HL-60/S4 (cell line): Measurements from ENCODE around the gene SUCNR1.
"Not testable (repeated sequence)": the region's sequence is repeated elsewhere in the genome, so short reads cannot be mapped to it uniquely, and the experiment has no call there.

Experiments used
- in situ Hi-C: fragments of 300-500 bp; cut with MboI; formaldehyde crosslinking; loops from 2 replicates; pipeline ENCODE4 v1.14.3; 2022; ENCODE audit warnings: low sequenced_read_pairs

The SUCNR1 gene

GRCh38 chr3:151873398-151873797 is at the start of gene SUCNR1:
Gene SUCNR1 (plus strand): TSS chr3:151873643. CDS start chr3:151879893, 6,250 bp downstream.
- in situ Hi-C loops, result no loop called here

GRCh38 chr3:151827816-151828215 is 45.6 kb upstream of the SUCNR1 start:
- in situ Hi-C loops, result loop anchor here (25.0 kb wide), 1 partner anchor 541 kb away; the partner anchor contains the start of gene P2RY14

- in situ Hi-C loops, result loop anchor here (10.0 to 25.0 kb wide), 2 partner anchors 391 to 549 kb away; partner anchors contain the start of gene P2RY14
Observed at GRCh38 chr3:151835751-151836525, 37.5 kb upstream of the SUCNR1 start.

GRCh38 chr3:151837057-151837456 is 36.4 kb upstream of the SUCNR1 start:
- in situ Hi-C loops, result loop anchor here (10.0 to 25.0 kb wide), 2 partner anchors 392 to 550 kb away; partner anchors contain the start of gene P2RY14

GRCh38 chr3:151838574-151839312 is 34.7 kb upstream of the SUCNR1 start:
- in situ Hi-C loops, result loop anchor here (10.0 to 25.0 kb wide), 2 partner anchors 394 to 551 kb away; partner anchors contain the start of gene P2RY14

- in situ Hi-C loops, result loop anchor here (10.0 to 25.0 kb wide), 2 partner anchors 394 to 552 kb away; partner anchors contain the start of gene P2RY14
Observed at GRCh38 chr3:151839313-151839631, 34.2 kb upstream of the SUCNR1 start.

GRCh38 chr3:151841801-151842200 is 31.6 kb upstream of the SUCNR1 start:
- in situ Hi-C loops, result loop anchor here (10.0 to 25.0 kb wide), 2 partner anchors 73 to 554 kb away; partner anchors contain the start of gene P2RY14

GRCh38 chr3:151843275-151843674 is 30.2 kb upstream of the SUCNR1 start:
- in situ Hi-C loops, result loop anchor here (10.0 to 25.0 kb wide), 2 partner anchors 72 to 556 kb away; partner anchors contain the start of gene P2RY14

- in situ Hi-C loops, result loop anchor here (10.0 to 25.0 kb wide), 2 partner anchors 69 to 558 kb away; partner anchors contain the start of gene P2RY14
Observed at GRCh38 chr3:151845306-151845905, 28.0 kb upstream of the SUCNR1 start.

GRCh38 chr3:151850065-151850464 is 23.4 kb upstream of the SUCNR1 start:
- in situ Hi-C loops, result not testable (repeated sequence)

GRCh38 chr3:151852074-151852811 is 21.2 kb upstream of the SUCNR1 start:
- in situ Hi-C loops, result no loop called here

- in situ Hi-C loops, result no loop called here
Observed at GRCh38 chr3:151856118-151856517, 17.3 kb upstream of the SUCNR1 start.

GRCh38 chr3:151856641-151857040 is 16.8 kb upstream of the SUCNR1 start:
- in situ Hi-C loops, result no loop called here

- in situ Hi-C loops, result no loop called here
Observed at GRCh38 chr3:151859233-151859673, 14.2 kb upstream of the SUCNR1 start.

- in situ Hi-C loops, result no loop called here
Observed at GRCh38 chr3:151859905-151860304, 13.5 kb upstream of the SUCNR1 start.

- in situ Hi-C loops, result no loop called here
Observed at GRCh38 chr3:151863611-151864010, 9.8 kb upstream of the SUCNR1 start.

- in situ Hi-C loops, result no loop called here
Observed at GRCh38 chr3:151864423-151865101, 8.9 kb upstream of the SUCNR1 start.

GRCh38 chr3:151866711-151867410 is 6.6 kb upstream of the SUCNR1 start:
- in situ Hi-C loops, result no loop called here

GRCh38 chr3:151867666-151868065 is 5.8 kb upstream of the SUCNR1 start:
- in situ Hi-C loops, result no loop called here
